SK-N-SH (cell line): ENCODE results near the gene ALOX5AP. TPM values are rescaled to one million over a fixed set of nuclear protein-coding genes. Genes with fewer than 3 reads are reported as not detected.

ENCODE experiments used
- CTCF ChIA-PET: fragments of 300-600, 350-600 bp; formaldehyde crosslinking; extraction: SDS; loops from one replicate; lab custom pipeline; 2021; lab: Yijun Ruan, JAX
- POLR2A ChIA-PET: fragments of 350-600 bp; sonication (Branson Sonifier 250); formaldehyde crosslinking; extraction: SDS; loops from one replicate; lab custom pipeline; 2020; ENCODE audit warnings: antibody characterized with exemption, inconsistent platforms; lab: Yijun Ruan, JAX
- DNase-seq: peaks from one replicate; pipeline ENCODE4 v3.0.0; 2012
- H2AFZ ChIP-seq: fragments of 200-600 bp; sonication (generic); 2 replicates; pipeline ENCODE4 v1.8.1; 2016; ENCODE audit warnings: antibody characterized with exemption, mild to moderate bottlenecking, low read depth
- H3F3A ChIP-seq: fragments of 200-600 bp; sonication (generic); replicated peaks from 2 replicates; pipeline ENCODE3; 2016; ENCODE audit warnings: antibody characterized with exemption, mild to moderate bottlenecking; ENCODE audit not compliant: insufficient read depth
- H3K27ac ChIP-seq, 2 experiments: fragments of 200-500 bp in 1 of 2; fragments of 200-600 bp in 1 of 2; sonication (Bioruptor generic) in 1 of 2; sonication (generic), shearing (Covaris generic) in 1 of 2; 2 replicates each; pipeline versions ENCODE4 v1.5.1 to v1.6.1; 2014 to 2016; ENCODE audit warnings: low read depth in 2 of 2, inconsistent platforms in 1 of 2, low read length in 1 of 2, mild to moderate bottlenecking in 1 of 2, mixed read lengths in 1 of 2
- H3K27me3 ChIP-seq: fragments of 200-600 bp; sonication (generic), shearing (Covaris generic); 2 replicates; pipeline ENCODE4 v1.6.1; 2016; ENCODE audit warnings: mixed run types; ENCODE audit not compliant: insufficient read depth
- H3K36me3 ChIP-seq, 2 experiments: fragments of 200-500 bp in 1 of 2; fragments of 200-600 bp in 1 of 2; sonication (Bioruptor generic) in 1 of 2; sonication (generic) in 1 of 2; replicated peaks in 1 of 2; 2 replicates each; pipeline versions ENCODE3 to v1.5.1; 2014 to 2016; ENCODE audit warnings: low read length in 1 of 2, mild to moderate bottlenecking in 1 of 2; ENCODE audit not compliant: insufficient read depth in 2 of 2, control insufficient read depth in 1 of 2
- H3K4me1 ChIP-seq, 2 experiments: fragments of 200-500 bp in 1 of 2; fragments of 200-600 bp in 1 of 2; sonication (Bioruptor generic) in 1 of 2; sonication (generic), shearing (Covaris generic) in 1 of 2; 2 replicates each; pipeline versions ENCODE4 v1.5.1 to v1.6.1; 2014 to 2016; ENCODE audit warnings: low read depth in 1 of 2, low read length in 1 of 2, mixed run types in 1 of 2; ENCODE audit not compliant: insufficient read depth in 2 of 2, control insufficient read depth in 1 of 2
- H3K4me2 ChIP-seq: fragments of 200-600 bp; sonication (generic), shearing (Covaris generic); 2 replicates; pipeline ENCODE4 v1.6.1; 2017; ENCODE audit warnings: mixed run types
- H3K4me3 ChIP-seq, 2 experiments: fragments of 200-500 bp in 1 of 2; fragments of 200-600 bp in 1 of 2; sonication (Bioruptor generic) in 1 of 2; sonication (generic), shearing (Covaris generic) in 1 of 2; 2 replicates each; pipeline versions ENCODE4 v1.5.1 to v1.8.1; 2014 to 2016; ENCODE audit warnings: low read depth in 2 of 2, inconsistent platforms in 1 of 2, low read length in 1 of 2, mild to moderate bottlenecking in 1 of 2, mixed read lengths in 1 of 2, moderate library complexity in 1 of 2
- H3K79me2 ChIP-seq: fragments of 200-600 bp; sonication (generic); 2 replicates; pipeline ENCODE4 v1.8.1; 2017; ENCODE audit warnings: mild to moderate bottlenecking; ENCODE audit not compliant: insufficient read depth
- H3K9ac ChIP-seq: fragments of 200-600 bp; sonication (generic); 2 replicates; pipeline ENCODE4 v1.6.1; 2017; ENCODE audit warnings: mixed run types
- H3K9me2 ChIP-seq: fragments of 200-600 bp; sonication (generic); 2 replicates; pipeline ENCODE4 v1.6.1; 2017; ENCODE audit warnings: mixed run types
- H3K9me3 ChIP-seq: fragments of 200-600 bp; sonication (generic); 2 replicates; pipeline ENCODE4 v1.6.1; 2017; ENCODE audit warnings: mixed run types, mild to moderate bottlenecking, moderate library complexity
- H4K20me1 ChIP-seq: fragments of 200-600 bp; sonication (generic); 2 replicates; pipeline ENCODE4 v1.6.1; 2017; ENCODE audit warnings: mild to moderate bottlenecking, mixed run types; ENCODE audit not compliant: insufficient read depth
- GABPA ChIP-seq: IDR thresholded peaks from 2 replicates; pipeline ENCODE4 v1.4.0; 2012; ENCODE audit warnings: low read depth, mild to moderate bottlenecking
- GATA2 ChIP-seq: sonication (generic); formaldehyde crosslinking; IDR thresholded peaks from 2 replicates; pipeline ENCODE4 v1.5.0; 2020; ENCODE audit warnings: mild to moderate bottlenecking, missing genetic modification reagents
- MXI1 ChIP-seq: IDR thresholded peaks from 2 replicates; pipeline ENCODE4 v1.6.1; 2012; ENCODE audit warnings: mild to moderate bottlenecking, low read depth, low read length, improper control_type of control experiment
- NRF1 ChIP-seq: IDR thresholded peaks from 2 replicates; pipeline ENCODE4 v1.6.1; 2012; ENCODE audit warnings: low read depth, mild to moderate bottlenecking, low read length
- PBX3 ChIP-seq: IDR thresholded peaks from 2 replicates; pipeline ENCODE4; 2012
- POLR2AphosphoS5 ChIP-seq: IDR thresholded peaks from 2 replicates; pipeline ENCODE4 v1.6.1; 2012; ENCODE audit warnings: low read depth, low read length
- REST ChIP-seq: IDR thresholded peaks from 2 replicates; pipeline ENCODE4 v1.6.1; 2012; ENCODE audit warnings: mild to moderate bottlenecking, low read depth, low read length, moderate library complexity
- SMC3 ChIP-seq: IDR thresholded peaks from 2 replicates; pipeline ENCODE4 v1.6.1; 2012; ENCODE audit warnings: low read depth, low read length, improper control_type of control experiment
- TCF12 ChIP-seq: IDR thresholded peaks from 2 replicates; pipeline ENCODE4 v1.4.0; 2012
- YY1 ChIP-seq: IDR thresholded peaks from 2 replicates; pipeline ENCODE4 v1.4.0; 2012; ENCODE audit warnings: low read depth, mild to moderate bottlenecking
- WGBS: methylation state at CpG from one replicate; pipeline ENCODE4 v1.1.6; 2017; ENCODE audit warnings: low lambda C conversion rate; 5-methylcytosine and 5-hydroxymethylcytosine counted together
- polyA plus RNA-seq, 3 experiments: library from polyadenylated mRNA; depleted of rRNA; stranded (reverse); fragments of >200 nt; gene quantifications; 2 replicates each; pipeline ENCODE4 v1.2.3, GENCODE V29; 2012

ALOX5AP gene
- polyA plus RNA-seq, 1 of the 3 experiments (the other 2 are of a cell fraction), result 1.3 TPM

GRCh38 chr13:30757026-30757742, 21.8 kb downstream of the ALOX5AP start:
- H3K36me3 ChIP-seq, result no peaks in the 10 kb centered on the region
- ChIA-PET POLR2A (interaction anchor here (1.0 kb wide), 1 partner anchor 291 kb away, joined by 3 read pairs; the partner anchor contains the start of gene HMGB1), CTCF (no interaction called here)
- no peaks in the 10 kb centered on the region for H3K9me3 ChIP-seq
- H4K20me1 ChIP-seq, result no peaks in the 10 kb centered on the region
- no peaks in the 10 kb centered on the region for H3K9me2 ChIP-seq
- no peak overlapping the region for H3K4me3 ChIP-seq
- DNase-seq, result peak; percentile 46
- WGBS, result 70% methylated on average over 9 of the region's 9 CpGs
- H3K27ac ChIP-seq, result no peak overlapping the region
- no peaks in the 10 kb centered on the region for H3K27me3 ChIP-seq
- no peak overlapping the region for H3K9ac ChIP-seq
- TF ChIP-seq GATA2 (CRISPR knock-in tag), result peak; percentile 47; the same call in 1 of the 2 replicates
- TF ChIP-seq GABPA, result no peak
- TF ChIP-seq, all 33 proteins: peak for 1
- H3K4me2 ChIP-seq, result no peak overlapping the region
- no peaks in the 10 kb centered on the region for H3F3A ChIP-seq
- H3K4me1 ChIP-seq, result peaks cover 0 to 9% of the 10 kb centered on the region in 2 experiments; a peak in 1 of 4 replicates
- no peaks in the 10 kb centered on the region for H3K79me2 ChIP-seq
- H2AFZ ChIP-seq, result no peak overlapping the region

DNA sequence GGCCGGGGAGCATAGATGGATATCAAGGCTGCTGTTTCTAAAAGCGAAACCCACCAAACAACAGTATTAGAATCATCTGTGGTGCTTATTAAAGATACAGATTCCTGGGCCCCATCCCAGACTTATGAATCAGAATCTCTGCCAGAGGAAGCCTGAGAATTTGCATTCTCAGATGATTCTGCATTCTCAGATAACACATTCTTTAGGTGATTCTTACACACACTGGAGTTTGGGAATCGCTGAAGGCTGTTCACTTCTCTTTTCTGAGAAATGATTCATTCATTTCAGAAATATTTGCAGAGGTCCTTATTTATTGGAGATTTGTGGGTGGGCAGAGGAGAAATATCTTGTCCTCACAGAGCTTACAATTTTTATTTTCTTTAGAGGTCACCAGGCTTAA, 24.4 kb downstream of the ALOX5AP start:
- Histone ChIP-seq H3K4me3 (no peak overlapping the region), H3K27ac (no peak overlapping the region), H3K79me2 (no peaks in the 10 kb centered on the region)
- TF ChIP-seq GABPA (no peak), PBX3 (no peak), NRF1 (no peak), MXI1 (no peak), POLR2AphosphoS5 (no peak), REST (no peak), YY1 (no peak), TCF12 (no peak), SMC3 (no peak)
- TF ChIP-seq, all 33 proteins: peak for 0
- CTCF ChIA-PET, result no interaction called here
- WGBS, result 95% methylated on average over 3 of the region's 3 CpGs
- DNase-seq, result no peak
- H4K20me1 ChIP-seq, result no peaks in the 10 kb centered on the region
- no peaks in the 10 kb centered on the region for H3K36me3 ChIP-seq
- H3K9ac ChIP-seq, result no peak overlapping the region
- H3K4me1 ChIP-seq, result peaks cover 0 to 7% of the 10 kb centered on the region in 2 experiments; a peak in 1 of 4 replicates
- H3K27me3 ChIP-seq, result no peaks in the 10 kb centered on the region
- no peaks in the 10 kb centered on the region for H3K9me3 ChIP-seq
- H2AFZ ChIP-seq, result no peak overlapping the region
- no peaks in the 10 kb centered on the region for H3K9me2 ChIP-seq
- POLR2A ChIA-PET, result no interaction called here
- no peaks in the 10 kb centered on the region for H3F3A ChIP-seq
- no peak overlapping the region for H3K4me2 ChIP-seq
